ENCODE data around the gene USP34.
"Not testable (repeated sequence)": the region's sequence is repeated elsewhere in the genome, so short reads cannot be mapped to it uniquely, and the experiment has no call there.

Gene USP34

GRCh38 chr2:61233581-61233980, 237.3 kb downstream of the USP34 start:
- DNase-seq = no peak

GRCh38 chr2:61229936-61230335, 241.0 kb downstream of the USP34 start:
- DNase-seq = no peak

- no peak for DNase-seq
Observed at GRCh38 chr2:61222567-61222966, 248.3 kb downstream of the USP34 start.

GRCh38 chr2:61221819-61222218, 249.1 kb downstream of the USP34 start:
- no peak for DNase-seq

- DNase-seq = no peak
Observed at GRCh38 chr2:61220768-61221167, 250.1 kb downstream of the USP34 start.

- no peak for DNase-seq
Observed at GRCh38 chr2:61218817-61219170, 252.1 kb downstream of the USP34 start.

GRCh38 chr2:61218076-61218816, 252.6 kb downstream of the USP34 start:
- no peak for DNase-seq

- DNase-seq = no peak
Observed at GRCh38 chr2:61214171-61214570, 256.7 kb downstream of the USP34 start.

- DNase-seq = no peak
Observed at GRCh38 chr2:61210332-61210981, 260.4 kb downstream of the USP34 start.

GRCh38 chr2:61205132-61205531, 265.8 kb downstream of the USP34 start:
- no peak for DNase-seq

- no peak for DNase-seq
Observed at GRCh38 chr2:61196671-61197070, 274.2 kb downstream of the USP34 start.

GRCh38 chr2:61194646-61195045, 276.2 kb downstream of the USP34 start:
- not testable (repeated sequence) for DNase-seq

GRCh38 chr2:61193670-61194561, 277.0 kb downstream of the USP34 start:
- DNase-seq = no peak

GRCh38 chr2:61187085-61187484, 283.8 kb downstream of the USP34 start:
- DNase-seq = no peak

- DNase-seq = no peak
Observed at GRCh38 chr2:61185231-61185728, 285.6 kb downstream of the USP34 start.

- no peak for DNase-seq
Observed at GRCh38 chr2:61184263-61184662, 286.6 kb downstream of the USP34 start.

GRCh38 chr2:61183795-61184194, 287.1 kb downstream of the USP34 start:
- no peak for DNase-seq

GRCh38 chr2:61182059-61182383, 288.9 kb downstream of the USP34 start:
- DNase-seq = no peak

- DNase-seq = no peak
Observed at GRCh38 chr2:61181382-61182058, 289.4 kb downstream of the USP34 start.

- no peak for DNase-seq
Observed at GRCh38 chr2:61180686-61181085, 290.2 kb downstream of the USP34 start.

GRCh38 chr2:61179701-61180639, 290.9 kb downstream of the USP34 start:
- no peak for DNase-seq

All from SHP77 treated with DMSO at 0.1 percent for 48 hours (cell line).